GM19455 (cell line): ENCODE data around the gene TMEM117.

Source experiments
- ATAC-seq: cut with Tn5 transposase; IDR thresholded peaks from one replicate; pipeline ENCODE4 v1.9.1; 2021; ENCODE audit not compliant: unreplicated experiment

TMEM117 gene

DNA sequence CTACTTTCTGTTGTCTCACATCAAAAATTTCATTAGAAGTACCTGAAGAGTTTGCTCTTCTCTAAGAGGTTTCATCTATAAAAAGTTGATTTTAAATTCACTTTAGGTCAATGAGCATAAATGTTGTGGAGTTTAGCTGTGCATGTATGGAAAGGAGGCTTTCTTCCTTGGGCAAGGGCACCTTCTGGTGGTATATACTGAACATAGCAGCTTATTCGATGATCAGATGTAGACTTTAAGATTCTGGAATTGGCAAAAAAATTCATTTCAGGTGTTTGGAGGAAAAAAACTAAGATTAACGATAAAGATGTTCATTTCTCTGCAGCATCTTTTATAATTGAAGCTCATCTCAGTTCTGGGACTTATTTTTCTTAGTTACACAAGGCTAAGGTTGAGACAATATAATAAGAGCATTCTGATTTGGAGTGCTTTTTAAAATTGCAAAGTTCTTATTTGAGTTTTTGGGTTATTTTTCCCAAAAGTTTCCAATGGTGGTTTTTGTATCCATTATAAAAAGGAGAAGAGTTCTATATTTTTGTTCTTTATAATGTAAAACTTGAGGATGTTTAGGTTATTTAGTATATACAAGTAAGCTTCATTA, 46.8 kb downstream of the TMEM117 start:
- ATAC-seq: peak; percentile 88

DNA sequence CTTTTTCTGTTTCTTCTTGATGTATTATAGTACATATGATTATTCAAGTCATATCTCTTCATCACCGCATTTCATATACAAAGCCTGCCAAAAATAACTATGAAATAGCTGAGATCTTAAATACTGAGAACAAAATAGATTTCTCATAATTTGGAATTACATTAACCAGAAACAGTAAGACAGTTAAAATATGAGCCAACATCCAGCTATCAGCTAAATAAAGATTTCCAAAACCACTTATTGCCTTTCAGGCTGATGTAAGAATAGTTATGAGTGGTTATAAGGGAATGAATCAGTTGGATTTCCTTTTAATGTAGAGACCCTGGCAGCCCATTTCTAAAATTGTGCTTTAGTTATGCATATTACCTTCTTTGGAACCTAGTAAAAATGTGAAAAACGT, 47.4 kb downstream of the TMEM117 start:
- ATAC-seq: no peak

DNA sequence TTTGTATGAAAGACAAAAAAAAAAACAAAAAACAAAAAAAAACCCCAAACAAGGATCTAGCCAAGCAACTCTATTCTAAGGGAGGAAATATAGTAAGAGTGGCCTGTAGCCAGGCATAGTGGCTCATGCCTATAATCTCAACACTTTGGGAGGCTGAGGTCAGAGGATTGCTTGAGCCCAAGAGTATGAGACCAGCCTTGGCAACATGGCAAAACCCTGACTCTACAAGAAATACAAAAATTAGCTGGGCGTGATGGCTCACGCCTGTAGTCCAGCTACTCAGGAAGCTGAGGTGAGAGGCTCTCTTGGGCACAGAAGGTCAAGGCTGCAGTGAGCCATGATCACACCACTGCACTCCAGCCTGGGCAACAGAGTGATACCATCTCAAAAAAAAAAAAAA, 47.9 kb downstream of the TMEM117 start:
- ATAC-seq: no peak

DNA sequence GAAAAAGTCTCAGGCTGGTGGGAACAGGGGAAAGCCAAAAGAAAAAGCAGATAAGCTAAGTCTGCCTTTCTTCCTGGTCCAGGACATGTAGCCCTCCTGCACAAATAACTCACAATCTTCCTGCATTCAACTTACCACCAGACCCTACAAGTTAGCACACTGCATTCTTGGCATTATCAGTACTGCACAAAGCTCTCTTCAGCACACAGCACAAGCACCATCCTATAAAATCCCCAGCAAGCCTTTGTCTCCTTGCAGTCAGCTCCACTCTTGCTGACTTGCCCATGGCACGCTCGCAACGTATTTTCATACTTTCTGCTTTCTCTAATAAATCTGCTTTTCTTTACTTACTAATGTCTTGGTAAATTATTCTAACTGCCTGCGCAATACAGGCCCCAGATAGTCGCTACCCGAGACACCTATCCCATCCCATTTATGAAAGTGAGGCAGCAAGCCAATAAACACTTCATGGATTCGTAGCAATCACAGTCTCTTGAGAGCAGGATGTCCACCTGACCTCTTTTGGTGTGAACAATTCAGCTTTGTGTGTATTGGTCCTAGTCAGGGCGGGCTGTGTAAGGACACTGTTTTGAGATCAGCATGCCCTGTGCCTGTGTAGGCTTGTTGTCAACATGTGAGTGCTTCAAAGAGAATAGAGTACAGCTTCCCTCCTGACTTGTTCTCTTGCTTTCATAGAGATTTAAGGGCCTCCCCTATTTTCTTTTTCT, 49.0 kb downstream of the TMEM117 start:
- ATAC-seq: no peak

DNA sequence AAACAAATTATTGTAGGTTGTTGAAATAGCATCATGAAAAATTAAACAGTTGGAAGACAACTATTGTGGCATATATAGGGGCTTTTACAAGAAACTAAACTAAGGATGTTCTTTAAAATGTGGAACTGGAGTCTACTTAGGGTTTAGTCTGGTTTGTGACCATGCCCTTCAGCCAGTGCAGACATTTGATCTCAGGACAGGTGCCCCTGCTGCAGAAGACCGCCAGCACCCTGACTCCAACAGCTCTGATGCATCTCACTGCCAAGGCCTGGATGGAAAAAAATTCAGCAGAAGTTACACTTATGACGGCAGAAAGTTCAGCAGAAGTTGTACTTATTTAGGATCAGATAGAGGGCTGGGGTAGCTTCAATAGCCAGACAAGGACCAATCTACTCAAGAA, 51.5 kb downstream of the TMEM117 start:
- no peak for ATAC-seq

DNA sequence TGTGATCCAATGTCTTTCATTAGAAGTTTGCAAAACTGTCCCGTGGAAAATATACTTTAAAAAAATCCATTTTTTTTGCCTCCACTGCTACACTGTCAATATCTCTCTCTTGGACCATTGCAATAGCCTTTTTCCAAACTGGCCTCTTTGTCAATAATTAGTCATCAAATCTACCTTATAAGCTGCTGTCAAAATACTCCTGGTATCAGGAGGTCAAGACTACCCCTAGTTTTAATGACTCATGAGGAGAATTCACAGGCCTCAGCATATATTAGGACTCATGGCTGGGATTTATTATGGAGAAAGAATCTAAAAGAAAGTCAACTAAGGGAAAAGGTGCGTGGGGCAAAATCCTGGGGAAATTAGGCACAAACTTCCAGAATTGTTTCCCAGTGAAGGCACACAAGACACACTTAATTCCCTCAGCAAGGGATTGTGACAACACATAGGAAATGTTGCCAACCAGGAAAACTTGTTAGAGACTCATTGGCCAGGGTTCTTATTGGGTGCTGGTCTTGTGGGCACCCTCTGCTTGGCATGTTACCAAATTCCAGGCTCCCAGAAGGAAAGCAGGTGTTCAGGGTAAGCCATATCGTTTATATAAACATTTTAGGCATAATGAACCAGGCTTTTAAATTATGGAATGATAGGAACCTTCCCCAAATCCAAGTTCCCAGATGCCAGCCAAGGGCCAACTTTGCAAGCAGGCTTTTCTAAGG, 56.1 kb downstream of the TMEM117 start:
- ATAC-seq: no peak

DNA sequence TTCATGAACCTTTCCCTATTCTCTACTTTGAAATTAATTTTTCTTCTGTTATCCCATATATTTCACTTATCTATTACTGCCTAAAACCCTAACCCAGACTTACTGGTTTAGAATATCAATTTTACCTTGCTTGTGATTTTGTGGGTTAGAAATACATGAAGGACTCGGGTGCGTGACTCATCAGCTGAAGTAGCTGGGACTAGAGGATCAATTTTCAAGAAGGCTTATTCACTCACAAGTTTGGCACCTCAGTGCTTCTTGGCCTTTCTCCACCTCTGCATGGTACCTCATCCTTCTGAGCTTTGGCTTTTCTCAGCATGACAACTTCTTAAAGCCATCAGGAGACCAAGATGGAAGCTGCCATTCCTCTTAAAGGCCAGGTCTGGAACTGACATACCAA, 57.8 kb downstream of the TMEM117 start:
- ATAC-seq: no peak

DNA sequence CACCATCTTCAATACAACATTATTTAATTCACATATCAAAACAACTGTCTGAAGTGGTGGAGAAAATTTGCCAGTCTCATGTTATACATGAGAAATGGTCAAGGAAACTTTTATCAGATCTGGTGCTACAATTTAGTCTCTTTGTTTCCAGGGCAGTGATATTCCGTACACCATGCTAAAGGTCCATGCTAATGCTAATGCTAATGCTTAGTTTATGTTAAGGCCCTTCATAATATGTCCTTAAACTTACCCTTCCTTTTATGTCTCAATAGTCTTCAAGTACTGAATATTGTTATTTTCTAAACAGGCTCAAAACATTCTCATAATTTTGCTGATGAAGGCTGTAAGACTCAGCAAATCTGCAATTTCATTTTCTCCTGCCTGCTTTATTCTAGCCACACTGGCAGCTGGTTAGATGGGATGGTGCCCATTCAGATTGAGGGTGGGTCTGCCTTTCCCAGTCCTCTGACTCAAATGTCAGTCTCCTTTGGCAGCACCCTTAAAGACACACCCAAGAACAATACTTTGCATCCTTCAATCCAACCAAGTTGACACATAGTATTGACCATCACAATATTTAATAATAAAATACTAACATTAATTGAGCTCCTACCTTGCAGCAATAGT, 59.8 kb downstream of the TMEM117 start:
- ATAC-seq: no peak

DNA sequence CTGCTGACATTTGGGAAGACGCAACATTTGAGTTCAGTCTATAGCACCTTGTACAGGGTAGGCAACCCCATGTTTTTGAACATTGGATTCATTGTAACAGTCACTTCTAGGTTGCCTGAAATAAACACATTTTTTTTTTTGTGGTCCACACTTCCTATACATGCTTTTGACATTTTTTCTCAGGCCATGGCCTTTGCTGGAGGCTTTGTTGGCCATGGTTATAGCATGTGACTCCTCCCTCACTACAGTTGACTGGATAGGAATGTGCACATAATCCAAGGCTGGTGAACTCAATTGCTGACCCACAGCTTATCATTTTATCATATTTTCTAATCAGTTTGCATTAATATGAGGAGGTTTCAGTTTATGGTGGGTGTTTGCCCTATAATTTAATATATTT, 60.6 kb downstream of the TMEM117 start:
- no peak for ATAC-seq

DNA sequence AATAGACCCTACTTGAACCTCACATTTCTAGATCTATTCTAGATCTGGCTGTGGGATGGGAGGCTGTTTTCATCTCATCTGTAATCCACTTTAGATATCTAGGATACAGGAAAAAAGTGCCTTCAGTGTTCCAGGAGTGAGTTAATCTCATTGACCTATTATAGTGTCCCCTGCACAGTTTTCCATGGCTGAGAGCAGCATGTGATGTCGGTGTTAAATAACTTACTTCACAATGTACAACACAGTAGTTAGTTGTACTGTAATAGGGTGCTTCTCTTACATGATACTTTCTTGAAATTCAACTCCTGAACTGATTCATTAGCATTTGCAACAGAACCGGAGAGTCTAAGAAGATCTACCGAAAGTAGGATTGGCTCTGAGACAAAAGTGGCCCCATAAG, 62.6 kb downstream of the TMEM117 start:
- no peak for ATAC-seq

DNA sequence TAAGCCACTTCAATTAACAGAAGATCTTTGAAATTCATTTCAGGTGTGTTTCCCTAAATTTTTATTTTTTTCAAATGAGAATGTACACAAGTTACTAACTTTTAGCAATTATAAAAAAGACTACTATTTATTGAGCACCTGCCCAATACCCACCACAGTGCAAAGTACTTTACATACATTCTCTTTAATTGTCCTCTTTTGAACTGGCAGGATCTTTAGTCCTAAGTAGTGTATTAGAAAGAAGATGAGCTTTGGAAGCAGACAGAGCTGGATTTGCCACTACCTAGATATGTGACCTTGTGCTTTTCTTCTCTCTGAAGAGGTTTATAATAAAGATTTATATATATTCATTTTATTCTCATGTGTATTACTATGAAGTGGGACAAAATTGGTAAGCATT, 63.7 kb downstream of the TMEM117 start:
- no peak for ATAC-seq

DNA sequence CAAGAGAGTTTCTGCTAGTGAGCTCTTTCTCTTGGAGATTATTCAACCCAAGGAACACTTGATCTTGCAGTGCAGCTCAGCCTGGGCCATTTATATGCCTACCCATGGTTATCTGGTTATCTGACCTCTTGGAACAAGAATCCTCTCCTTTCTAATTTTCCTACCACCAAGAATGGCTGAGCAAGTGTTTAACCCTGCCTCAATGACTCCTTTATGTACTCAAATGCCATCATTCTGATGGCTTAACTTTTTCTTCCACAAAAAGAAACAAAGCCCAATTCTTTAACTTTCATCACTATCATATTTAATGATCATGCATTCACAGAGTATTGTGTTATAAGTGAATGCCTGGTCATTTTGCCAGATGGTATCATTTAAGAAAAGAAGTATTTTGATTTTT, 67.8 kb downstream of the TMEM117 start:
- ATAC-seq: no peak

DNA sequence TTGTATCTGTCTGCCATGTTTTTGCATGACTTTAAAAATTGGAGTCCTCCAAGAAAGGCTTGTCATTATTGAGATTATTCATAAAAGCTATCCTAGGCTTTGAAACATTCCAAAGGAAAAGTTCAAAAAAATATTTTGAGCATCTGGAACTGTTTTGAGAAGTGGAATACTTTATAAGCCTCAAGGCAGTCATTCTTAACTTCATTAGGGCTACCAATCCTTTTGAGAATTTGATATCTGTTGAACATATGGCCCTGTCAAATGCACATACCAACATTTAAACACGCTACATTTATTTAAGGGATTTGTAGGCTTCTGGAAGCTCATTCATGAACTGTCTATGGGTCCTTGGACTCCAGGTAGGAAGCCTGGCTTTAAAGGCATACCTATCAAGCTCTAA, 77.0 kb downstream of the TMEM117 start:
- no peak for ATAC-seq

DNA sequence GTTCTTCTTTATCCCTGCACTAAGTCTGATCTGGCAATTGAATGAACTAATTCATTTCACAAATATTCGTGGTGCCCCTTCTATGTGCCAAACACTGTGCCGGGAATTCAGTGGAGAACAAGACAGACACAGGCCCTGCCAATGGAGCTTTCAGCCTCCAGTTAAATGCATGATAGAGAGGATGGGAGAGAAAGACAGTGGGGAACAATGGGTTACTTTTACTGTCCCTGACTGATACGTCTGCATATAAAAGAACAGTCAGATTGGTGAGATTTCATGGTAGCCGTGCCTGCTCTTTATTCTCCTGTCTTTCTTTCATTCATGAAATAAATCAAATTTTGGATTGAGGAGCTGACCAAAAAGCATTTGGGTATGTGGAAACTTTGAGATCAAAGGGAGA, 78.5 kb downstream of the TMEM117 start:
- ATAC-seq: no peak

DNA sequence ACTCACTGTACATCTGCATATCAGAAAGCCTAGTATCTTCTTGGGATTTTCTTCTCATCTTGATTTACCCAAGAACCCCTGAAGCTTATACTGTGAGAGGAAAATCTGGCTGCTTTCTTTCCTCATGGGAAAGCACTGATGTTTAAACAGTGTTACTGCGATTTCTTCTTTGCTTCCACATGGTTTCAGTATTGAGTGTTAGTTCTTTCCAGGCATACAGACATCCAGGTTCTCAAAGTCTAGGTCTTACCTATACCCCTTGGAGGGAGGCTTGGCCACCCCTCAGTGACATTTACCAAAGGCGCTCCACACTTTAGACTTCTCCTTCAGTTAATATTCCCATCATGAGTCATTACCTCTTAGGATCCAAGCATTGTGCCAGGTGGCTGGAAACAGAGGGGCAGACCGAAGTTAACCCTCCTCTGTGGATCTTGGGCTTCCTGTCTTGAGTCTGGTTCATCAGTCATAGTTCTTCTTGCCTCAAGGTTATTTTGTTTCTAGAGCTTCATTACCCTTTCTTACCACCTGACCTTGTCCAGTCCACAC, 79.1 kb downstream of the TMEM117 start:
- no peak for ATAC-seq

DNA sequence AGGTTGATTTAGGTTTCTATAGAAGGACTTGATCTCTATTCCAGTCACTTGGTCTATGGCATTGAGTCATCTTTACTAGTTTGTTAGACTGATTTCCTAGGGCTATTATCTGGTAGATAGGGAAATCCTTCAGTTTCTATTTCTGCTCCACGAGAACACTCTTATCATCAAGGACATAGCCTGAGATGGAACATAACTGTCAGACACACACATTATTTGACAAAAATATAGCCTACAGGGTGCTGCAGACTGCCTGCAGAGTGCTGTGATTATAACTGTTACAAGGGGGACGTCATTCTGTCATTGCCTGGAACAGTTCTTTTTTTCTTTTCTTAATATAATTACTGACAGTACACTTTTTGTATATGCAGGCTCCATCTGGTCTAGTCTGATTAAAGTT, 82.0 kb downstream of the TMEM117 start:
- ATAC-seq: no peak

DNA sequence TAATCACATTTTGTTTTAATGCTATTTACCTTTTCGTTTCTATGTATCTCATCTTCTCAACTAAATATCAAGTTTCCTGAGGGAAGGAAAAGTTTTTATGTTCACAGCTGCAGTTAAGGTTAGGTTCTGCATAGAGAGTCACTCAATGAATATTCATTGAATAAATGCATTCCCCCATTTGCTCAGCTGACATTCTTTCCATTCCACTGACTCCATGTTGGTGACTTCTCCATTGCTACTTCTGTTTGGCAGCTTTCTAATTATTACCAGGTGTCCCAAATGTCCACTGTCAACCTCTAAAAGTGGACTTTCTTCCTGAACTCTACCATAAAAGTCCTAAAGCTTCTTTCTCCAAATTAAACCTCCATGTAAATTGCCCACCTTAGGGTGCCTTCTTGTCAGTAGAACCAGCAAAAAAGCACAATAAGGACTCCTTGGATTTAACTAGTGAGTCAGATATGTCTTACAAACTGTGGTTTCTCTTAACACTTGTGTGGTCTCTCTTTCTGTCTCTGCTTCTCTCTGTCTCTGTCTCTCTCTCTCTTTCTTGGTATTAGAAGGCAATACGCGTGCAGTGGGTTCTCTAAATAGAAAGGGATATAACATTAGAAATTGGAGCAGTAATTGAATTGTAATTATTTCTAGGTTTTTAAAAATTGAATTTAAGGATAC, 85.9 kb downstream of the TMEM117 start:
- ATAC-seq: no peak

DNA sequence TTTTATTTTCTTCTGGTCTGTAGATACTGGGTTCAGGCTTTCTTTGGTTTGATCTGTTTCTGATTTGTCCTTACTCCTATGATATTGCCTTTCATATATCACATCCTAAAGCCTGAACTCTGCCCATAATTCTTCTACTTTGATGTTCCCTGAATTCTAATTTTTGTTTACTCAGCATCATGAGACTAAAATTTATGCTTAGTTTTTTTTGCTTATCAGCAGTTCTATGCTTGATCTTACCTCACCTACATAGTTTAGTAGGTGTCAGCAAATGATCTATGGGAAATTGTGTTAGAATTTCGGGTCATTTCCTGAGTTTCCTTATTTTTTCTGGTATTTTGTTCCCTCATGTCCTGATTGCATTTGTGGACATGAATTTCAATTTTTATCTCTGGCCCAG, 94.2 kb downstream of the TMEM117 start:
- ATAC-seq: no peak

DNA sequence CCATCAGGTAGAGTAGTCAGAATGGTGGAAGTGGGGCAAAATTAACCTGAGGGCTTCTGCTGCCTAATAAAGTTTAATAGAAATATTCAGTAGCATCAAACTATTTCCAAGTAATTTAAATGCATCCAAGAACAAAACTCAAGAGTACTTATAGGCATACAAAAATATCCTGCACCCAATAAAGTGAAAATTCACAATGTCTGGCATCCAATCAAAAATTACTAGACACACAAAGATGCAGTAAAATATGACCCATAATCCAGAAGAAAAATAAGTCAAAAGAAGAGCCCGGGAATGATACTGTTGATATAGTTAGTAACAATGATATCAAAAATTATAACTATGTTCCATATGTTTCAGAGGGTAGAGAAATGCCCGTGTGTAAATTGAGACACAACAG, 95.3 kb downstream of the TMEM117 start:
- ATAC-seq: no peak

DNA sequence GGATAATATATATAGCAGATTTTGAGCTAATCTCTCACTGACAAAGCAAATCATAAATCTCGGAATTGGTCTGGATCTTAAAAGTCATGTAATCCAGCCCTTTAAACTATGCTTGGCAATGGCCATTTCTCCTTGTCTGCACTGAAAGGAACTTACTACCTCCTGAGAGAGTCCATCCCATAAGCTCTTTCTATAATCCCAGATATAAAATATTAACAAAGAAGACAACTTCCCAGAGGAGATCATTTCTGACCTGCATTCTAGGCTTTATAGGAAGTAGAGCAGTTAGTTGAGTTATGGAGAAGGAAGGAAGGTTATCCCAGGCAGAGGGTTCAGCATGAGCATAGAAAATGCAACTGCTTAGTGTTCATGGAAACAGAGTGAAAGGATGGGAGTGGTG, 99.7 kb downstream of the TMEM117 start:
- ATAC-seq: no peak

DNA sequence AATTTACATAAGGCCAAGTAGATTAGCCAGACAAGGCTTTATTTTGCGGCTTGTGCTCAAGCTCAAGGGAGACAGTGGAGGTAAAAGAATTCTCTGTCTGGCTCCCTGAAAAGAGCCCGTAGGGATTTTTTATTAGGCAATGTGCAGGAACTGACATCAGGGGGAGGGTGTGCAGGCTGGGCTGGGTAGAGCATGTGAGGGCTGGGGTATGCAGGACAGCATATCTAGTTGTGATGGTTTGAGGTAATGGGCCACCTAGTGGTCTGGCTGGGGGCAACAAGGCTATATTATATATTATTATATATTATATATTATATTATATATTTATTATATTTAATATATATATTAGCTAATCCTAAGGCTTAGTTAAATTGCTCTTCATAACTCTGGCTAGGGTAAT, 102.1 kb downstream of the TMEM117 start:
- ATAC-seq: no peak
